HG03108 (cell line): ENCODE measurements around the gene SST.

ENCODE experiments used
- ATAC-seq: cut with Tn5 transposase; IDR thresholded peaks from one replicate; pipeline ENCODE4 v1.9.1; 2021; ENCODE audit warnings: moderate library complexity; ENCODE audit not compliant: unreplicated experiment

The SST gene

GRCh38 chr3:187669675-187670504 lies at the start of gene SST:
Gene SST, minus strand, starts transcription at chr3:187670394. Its CDS starts 103 bp downstream, at chr3:187670291.
- ATAC-seq: no peak

DNA sequence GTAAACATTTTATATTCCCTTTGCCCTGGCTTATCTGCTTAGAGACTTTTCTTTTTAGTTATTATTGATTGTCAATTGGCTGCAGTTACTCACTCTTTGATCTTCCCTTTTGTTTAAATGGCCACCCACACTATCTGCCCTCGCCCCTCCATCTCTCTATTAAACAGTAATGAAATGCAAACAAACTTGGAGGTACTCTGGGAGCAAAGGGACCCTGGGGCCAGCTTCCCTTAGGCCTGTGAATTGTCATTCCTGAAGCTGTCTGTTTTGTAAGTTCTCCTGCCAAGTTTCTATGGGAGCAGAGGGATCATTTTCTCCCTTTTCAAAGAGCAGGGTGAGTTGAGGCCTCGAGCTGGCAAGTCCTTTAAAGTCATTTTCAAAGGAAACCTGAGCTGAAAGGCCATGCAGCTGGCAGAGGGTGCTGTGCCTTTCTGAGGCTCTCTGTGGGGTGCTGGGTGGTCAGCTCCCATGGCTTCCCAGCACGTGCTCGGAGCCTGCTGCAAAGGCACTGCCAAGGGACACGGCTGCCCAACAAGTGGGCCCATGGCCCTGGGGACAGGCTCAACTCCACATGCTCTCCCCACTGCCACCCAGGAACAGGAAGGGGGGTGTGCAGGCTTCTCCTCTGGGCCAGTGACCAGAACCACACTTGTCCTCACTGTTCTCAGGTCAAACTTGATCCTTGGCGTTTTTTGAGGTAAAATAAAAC lies 49.6 kb upstream of the SST start:
- no peak for ATAC-seq

- no peak for ATAC-seq
Observed at GRCh38 chr3:187718802-187719201, 48.6 kb upstream of the SST start.

GRCh38 chr3:187717572-187717971 lies 47.4 kb upstream of the SST start:
- no peak for ATAC-seq

GRCh38 chr3:187714404-187714979 lies 44.3 kb upstream of the SST start:
- ATAC-seq: peak; percentile 76

DNA sequence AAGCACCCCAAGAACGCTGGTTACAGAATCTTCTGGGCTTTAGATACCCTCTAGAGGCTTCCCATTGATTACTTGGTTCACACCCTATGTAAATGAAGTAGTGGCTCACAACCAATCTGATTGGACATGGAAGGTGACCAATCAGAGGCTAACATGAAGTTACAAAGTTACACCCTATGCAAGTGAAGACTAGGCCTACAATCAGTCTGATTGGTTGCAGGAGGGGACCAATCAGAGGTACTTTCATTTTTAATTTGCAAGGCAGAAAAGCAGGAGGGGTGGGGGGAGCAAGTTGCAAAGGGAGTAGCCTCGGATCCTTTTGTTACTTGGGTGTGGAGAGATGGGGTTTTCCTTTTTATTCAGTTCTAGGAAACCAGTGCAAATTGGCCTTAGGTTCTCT lies 43.3 kb upstream of the SST start:
- ATAC-seq: no peak

GRCh38 chr3:187709155-187709554 lies 39.0 kb upstream of the SST start:
- ATAC-seq: no peak

DNA sequence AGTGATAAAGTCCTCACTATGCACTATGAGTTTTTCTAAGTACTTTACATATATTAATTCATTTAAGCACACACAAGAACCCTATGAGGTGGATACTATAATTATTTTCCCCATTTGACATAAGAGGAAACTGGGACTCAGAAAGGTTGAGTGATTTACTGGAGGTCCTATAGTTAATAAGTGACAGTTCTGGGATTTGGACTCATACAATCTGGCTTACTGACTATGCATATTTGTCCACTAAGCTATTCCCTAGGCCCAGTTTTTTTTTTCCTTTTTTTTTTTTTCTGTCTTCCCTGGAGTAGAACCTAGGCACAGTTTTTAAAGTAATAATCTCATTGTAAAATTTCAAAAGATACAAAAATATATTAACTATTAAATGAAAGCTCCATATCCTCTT lies 38.5 kb upstream of the SST start:
- ATAC-seq: no peak

- ATAC-seq: no peak
Observed at GRCh38 chr3:187706971-187707370, 36.8 kb upstream of the SST start.

- ATAC-seq: no peak
Observed at GRCh38 chr3:187705164-187705563, 35.0 kb upstream of the SST start.

DNA sequence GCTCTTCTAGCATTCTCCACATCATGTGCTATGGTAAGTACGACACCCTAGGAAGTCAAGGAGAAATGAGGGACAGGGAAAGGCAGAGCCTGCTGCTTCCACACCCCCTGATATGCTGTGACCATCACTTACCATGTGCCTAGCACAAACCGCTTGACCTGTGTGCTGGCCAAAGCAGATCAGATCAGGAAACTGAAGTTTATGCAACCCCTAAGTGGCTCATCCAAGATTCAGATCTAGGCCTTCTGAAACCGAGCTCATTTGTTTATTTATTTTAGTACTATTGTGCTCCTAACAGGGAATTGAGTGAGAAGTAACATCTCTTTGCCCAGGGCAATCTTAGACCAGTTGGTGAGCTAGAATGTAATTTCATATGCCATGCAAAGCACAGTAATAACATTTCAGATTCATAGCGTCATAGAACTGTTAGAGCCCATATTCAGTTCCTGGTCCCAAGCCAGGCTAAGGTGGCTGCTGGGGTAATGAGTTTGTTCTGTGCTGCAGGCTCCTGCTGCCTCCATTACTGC lies 32.4 kb upstream of the SST start, which contains the start of gene RTP2:
Gene RTP2, minus strand, starts transcription at position 51 of the 527 bp plus-strand sequence. CDS start 429 bp downstream, outside the sequence.
- ATAC-seq: no peak

DNA sequence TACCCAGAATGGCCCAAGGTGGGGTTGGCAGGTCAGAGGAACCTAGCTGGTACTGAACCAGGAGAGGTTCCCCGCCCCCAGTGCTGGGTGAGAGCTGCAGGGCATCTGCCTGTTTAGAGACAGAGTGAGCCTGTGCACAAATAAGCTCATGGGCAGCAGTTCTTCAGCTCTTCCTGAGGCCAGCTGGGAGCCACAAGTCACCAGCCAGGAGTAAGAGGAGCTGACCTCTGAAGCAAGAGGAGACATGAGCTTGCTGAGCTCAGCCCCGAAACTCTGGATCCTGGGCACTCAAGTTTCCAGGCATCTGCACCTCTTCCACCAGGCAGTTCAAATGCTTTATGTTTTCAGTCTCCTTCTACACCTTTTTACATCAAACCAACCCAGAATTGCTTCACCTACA lies 30.1 kb upstream of the SST start:
- no peak for ATAC-seq

DNA sequence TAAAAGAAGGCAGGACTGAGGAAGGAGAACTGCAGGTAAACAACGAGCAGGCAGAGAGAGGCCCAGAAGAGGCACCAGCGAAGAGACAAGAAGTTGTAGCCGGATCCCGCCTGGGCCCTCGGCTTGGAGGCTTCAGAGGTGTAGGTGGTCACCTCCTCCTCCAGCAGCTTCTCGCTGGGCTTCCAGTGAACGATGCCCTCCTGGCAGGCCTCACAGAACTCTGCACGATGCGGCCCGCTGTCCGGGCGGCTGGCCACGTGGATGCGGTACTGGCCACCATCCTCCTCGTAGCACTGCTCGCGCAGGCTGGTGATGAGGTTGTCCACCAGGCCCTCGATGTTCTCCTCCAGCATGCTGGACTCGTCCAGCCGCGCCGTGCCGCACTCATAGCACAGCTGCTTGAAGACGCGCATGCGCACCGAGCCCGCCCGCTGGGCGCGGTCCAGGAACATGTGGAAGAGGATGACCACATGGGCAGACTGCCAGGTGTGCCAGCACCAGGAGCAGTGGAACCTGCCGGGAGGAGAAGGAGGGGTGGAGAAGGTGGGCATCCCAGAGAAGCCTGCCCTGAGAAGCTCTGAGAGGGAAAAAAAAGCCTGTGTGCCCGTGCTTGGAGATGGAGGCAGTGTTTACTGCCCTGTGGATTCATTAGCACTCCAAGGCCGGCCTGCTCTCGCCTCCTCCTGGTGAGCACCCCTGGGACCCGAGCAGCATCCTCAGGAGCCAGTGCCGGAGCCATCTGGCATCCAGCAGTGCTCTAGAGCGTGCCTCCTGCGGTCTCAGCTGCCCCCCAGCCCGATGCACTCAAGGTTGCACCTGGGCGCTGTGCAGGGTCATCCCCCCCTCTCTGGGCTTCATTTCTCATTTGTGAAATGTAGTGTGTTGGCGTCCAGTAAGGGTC lies 28.6 kb upstream of the SST start:
- no peak for ATAC-seq

DNA sequence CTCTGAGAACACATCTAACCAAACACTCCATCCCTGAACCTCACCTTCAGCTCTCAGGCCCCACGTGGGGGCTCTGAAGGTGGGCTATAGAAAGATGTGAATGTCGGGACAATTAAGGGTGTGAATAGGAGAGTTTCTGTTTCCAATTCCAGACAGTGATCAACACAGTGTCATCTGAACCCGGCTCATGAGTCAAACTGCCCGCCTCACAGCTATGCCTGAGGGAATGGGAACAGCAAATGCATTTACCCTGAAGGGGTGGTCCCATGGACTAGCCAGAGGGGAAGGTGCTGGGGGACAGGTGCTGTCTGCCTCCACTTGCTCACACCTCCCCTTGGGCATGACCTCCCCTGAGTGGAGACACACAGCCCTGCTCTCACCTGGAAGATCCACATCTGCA lies 25.8 kb upstream of the SST start:
- no peak for ATAC-seq

DNA sequence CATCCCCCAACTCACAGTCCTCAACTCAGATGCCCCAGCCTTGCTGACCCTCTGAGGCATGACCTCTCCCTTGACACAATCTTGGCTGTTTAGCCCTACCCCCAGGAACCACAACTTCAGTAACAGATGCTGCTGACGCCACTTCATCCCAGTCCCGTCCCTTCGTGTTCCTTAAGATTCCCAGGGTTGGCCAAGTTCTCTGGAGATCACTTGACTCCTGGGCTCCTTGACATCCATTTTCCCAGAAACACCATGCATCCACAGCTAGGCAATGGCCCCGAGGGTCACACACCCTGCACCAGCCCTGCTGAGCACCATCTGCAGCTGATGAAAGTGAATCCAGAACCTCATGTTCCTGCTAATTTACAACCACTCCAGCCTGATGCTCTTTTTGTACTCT lies 25.3 kb upstream of the SST start:
- ATAC-seq: no peak

DNA sequence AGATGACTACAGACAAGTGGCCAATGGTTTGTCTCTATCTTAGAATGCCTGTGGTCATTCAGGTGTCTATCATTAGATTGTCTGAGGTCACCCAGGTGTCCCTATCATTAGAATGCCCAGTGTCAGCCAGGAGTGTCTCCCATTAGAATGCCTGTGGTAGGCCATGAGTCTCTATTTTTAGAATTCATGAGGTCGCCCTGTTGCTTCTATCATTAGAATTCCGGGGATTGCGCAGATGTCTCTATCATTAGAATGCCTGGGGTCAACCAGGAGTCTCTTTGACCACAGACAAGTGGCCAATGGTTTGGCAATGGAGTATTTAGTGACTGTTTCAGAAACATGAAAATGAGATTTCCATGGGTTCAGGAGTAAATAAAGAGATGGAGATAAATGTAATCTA lies 24.6 kb upstream of the SST start:
- no peak for ATAC-seq

GRCh38 chr3:187693431-187693830 lies 23.2 kb upstream of the SST start:
- no peak for ATAC-seq

GRCh38 chr3:187689984-187690383 lies 19.8 kb upstream of the SST start:
- ATAC-seq: no peak

- no peak for ATAC-seq
Observed at GRCh38 chr3:187686621-187687273, 16.6 kb upstream of the SST start.

DNA sequence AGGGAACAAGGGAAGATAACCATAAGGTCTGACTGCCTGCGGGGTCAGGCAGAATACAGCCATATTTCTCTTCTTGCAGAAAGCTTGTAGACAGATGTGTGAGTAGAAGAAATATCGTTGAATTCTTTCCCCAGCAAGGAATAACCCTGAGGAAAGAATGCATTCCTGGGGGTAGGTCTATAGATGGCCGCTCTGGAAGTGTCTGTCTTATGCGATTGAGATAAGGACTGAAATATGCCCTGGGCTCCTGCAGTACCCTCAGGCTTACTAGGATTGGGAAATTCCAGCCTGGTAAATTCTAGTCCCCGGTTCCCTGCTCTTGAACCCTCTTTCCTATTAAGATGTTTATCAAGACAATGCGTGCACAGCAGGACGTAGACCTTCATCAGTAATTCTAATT lies 15.8 kb upstream of the SST start:
- no peak for ATAC-seq
